Measurements from ENCODE around the gene CA14. TPM values are rescaled to one million over a fixed set of nuclear protein-coding genes. Genes with fewer than 3 reads are reported as not detected.

The CA14 gene
- total RNA-seq, 1 experiment from 2014 or later: not detected

- H3K27ac ChIP-seq (ENCODE audit: low read length): peak within 1 kb of the TSS; percentile 88
- TSS peak; percentile 91 for BruUV-seq (replicated peaks)
- H3K4me1 ChIP-seq (ENCODE audit: control insufficient read depth, insufficient read depth, low read length): 0 out of 2 replicates have a peak, but pooled peaks cover 4% of the 10 kb centered on the region
- intact Hi-C loops (cut with micrococcal nuclease; ENCODE audit: unreplicated experiment): loop anchor here (1.0 kb wide), 1 partner anchor 27 kb away; no protein-coding TSS in a partner anchor
- CTCF ChIA-PET: interaction anchor here (0.5 to 2.0 kb wide), 6 partner anchors 9 to 91 kb away, joined by 3 to 14 read pairs (median 4); partner anchors contain the start of gene C1orf54
- no peaks in the 10 kb centered on the region for H3K36me3 ChIP-seq (ENCODE audit: control insufficient read depth, insufficient read depth, low read length)
- ATAC-seq (peak; percentile 91), DNase-seq (ENCODE audit: low read depth, low spot score) (peak; percentile 94)
- peak within 1 kb of the TSS; percentile 45 to 72 for H3K4me3 ChIP-seq (ENCODE audit: low read depth in 2 of 2, low read length in 2 of 2)
- H3K9me3 ChIP-seq (ENCODE audit: control insufficient read depth, insufficient read depth, low read depth, low read length): no peaks in the 10 kb centered on the region
- TF ChIP-seq TCF7L2 (IDR thresholded peaks at IDR 0.05; ENCODE audit: low read depth, low read length): peak; percentile 73; the same call in 1 of the 2 replicates
- TF ChIP-seq CTCF (IDR thresholded peaks at IDR 0.05): no peak
- TF ChIP-seq POLR2AphosphoS5 (IDR thresholded peaks at IDR 0.05; ENCODE audit: low read depth, low read length): no peak
- TF ChIP-seq SIN3A (IDR thresholded peaks at IDR 0.05; ENCODE audit: borderline replicate concordance, insufficient read depth, low read depth, low read length): no peak
- TF ChIP-seq REST (IDR thresholded peaks at IDR 0.05; ENCODE audit: insufficient read depth in 1 of 2, low read depth in 2 of 2, low read length in 1 of 2): no peak
- POLR2A ChIA-PET: no interaction called here
- in situ Hi-C loops (cut with HindIII; ENCODE audit: low pct_unique_long_range_greater_than_20kb, low sequenced_read_pairs): no loop called here
- H3K27me3 ChIP-seq (ENCODE audit: control insufficient read depth, insufficient read depth, low read length): no peaks in the 10 kb centered on the region
Observed at GRCh38 chr1:150281758-150282557, 24.4 kb downstream of the CA14 start, which contains the start of gene CIART. TSS of gene CIART (plus strand) at chr1:150282554. CDS start at chr1:150283268, 714 bp downstream.

GRCh38 chr1:150282558-150282958 is 25.0 kb downstream of the CA14 start:
- intact Hi-C loops (cut with micrococcal nuclease; ENCODE audit: unreplicated experiment) (no loop called here), in situ Hi-C loops (cut with HindIII; ENCODE audit: low pct_unique_long_range_greater_than_20kb, low sequenced_read_pairs) (no loop called here)
- peak; percentile 36 for ATAC-seq
- no TSS peak for BruUV-seq (replicated peaks)
- no peaks in the 10 kb centered on the region for H3K27me3 ChIP-seq (ENCODE audit: control insufficient read depth, insufficient read depth, low read length)
- H3K4me3 ChIP-seq (ENCODE audit: low read depth in 2 of 2, low read length in 2 of 2): peak overlapping the region; percentile 45 to 72
- TF ChIP-seq TCF7L2 (IDR thresholded peaks at IDR 0.05; ENCODE audit: low read depth, low read length) (no peak), POLR2AphosphoS5 (IDR thresholded peaks at IDR 0.05; ENCODE audit: low read depth, low read length) (no peak), REST (IDR thresholded peaks at IDR 0.05; ENCODE audit: insufficient read depth in 1 of 2, low read depth in 2 of 2, low read length in 1 of 2) (no peak), CTCF (IDR thresholded peaks at IDR 0.05) (no peak), SIN3A (IDR thresholded peaks at IDR 0.05; ENCODE audit: borderline replicate concordance, insufficient read depth, low read depth, low read length) (no peak)
- no peaks in the 10 kb centered on the region for H3K36me3 ChIP-seq (ENCODE audit: control insufficient read depth, insufficient read depth, low read length)
- ChIA-PET POLR2A (no interaction called here), CTCF (interaction anchor here (0.7 kb wide), 1 partner anchor 37 kb away, joined by 6 read pairs; no protein-coding TSS in a partner anchor)
- no peak for DNase-seq (ENCODE audit: low read depth, low spot score)
- H3K9me3 ChIP-seq (ENCODE audit: control insufficient read depth, insufficient read depth, low read depth, low read length): no peaks in the 10 kb centered on the region
- 0 out of 2 replicates have a peak, but pooled peaks cover 4% of the 10 kb centered on the region for H3K4me1 ChIP-seq (ENCODE audit: control insufficient read depth, insufficient read depth, low read length)
- no peak overlapping the region for H3K27ac ChIP-seq (ENCODE audit: low read length)

Measured in Panc1 (cell line).